BJ (cell line): Measurements from ENCODE around the gene RHOB. TPM values are rescaled to one million over a fixed set of nuclear protein-coding genes. Genes with fewer than 3 reads are reported as not detected.

ENCODE experiments used
- CTCF ChIA-PET: fragments of 350-600 bp; formaldehyde crosslinking; extraction: SDS; loops from one replicate; lab custom pipeline; 2021; ENCODE audit warnings: antibody characterized with exemption, inconsistent platforms; lab: Yijun Ruan, JAX
- POLR2A ChIA-PET: fragments of 300-600 bp; sonication (Branson Sonifier 250); formaldehyde crosslinking; extraction: SDS; loops from one replicate; lab custom pipeline; 2021; ENCODE audit warnings: antibody characterized with exemption; lab: Charles Lee
- DNase-seq: peaks from one replicate; pipeline ENCODE4 v3.0.0-alpha.2; 2011; ENCODE audit warnings: low read depth
- H3K27me3 ChIP-seq: 2 replicates; pipeline ENCODE4 v1.6.0; 2011; ENCODE audit warnings: low read length; ENCODE audit not compliant: control insufficient read depth, insufficient read depth
- H3K36me3 ChIP-seq: 2 replicates; pipeline ENCODE4 v1.5.1; 2011; ENCODE audit warnings: low read length; ENCODE audit not compliant: control insufficient read depth, insufficient read depth
- H3K4me3 ChIP-seq: 2 replicates; pipeline ENCODE4 v1.5.1; 2011; ENCODE audit warnings: low read depth, mild to moderate bottlenecking, control low read depth, low read length
- CTCF ChIP-seq: IDR thresholded peaks from 2 replicates; pipeline ENCODE4 v1.5.1; 2011; ENCODE audit warnings: low read depth, mild to moderate bottlenecking, control low read depth, inconsistent platforms, low read length, moderate library complexity; ENCODE audit not compliant: insufficient read depth
- polyA plus RNA-seq: library from polyadenylated mRNA; depleted of rRNA; stranded (reverse); fragments of >200 nt; gene quantifications from 2 replicates; pipeline ENCODE4 v1.2.3, GENCODE V29; 2011

RHOB gene
- polyA plus RNA-seq, 1 experiment: 87.2 TPM

GRCh38 chr2:20484034-20484617 lies 37.3 kb downstream of the RHOB start:
- ChIA-PET CTCF (no interaction called here), POLR2A (no interaction called here)
- Histone ChIP-seq H3K27me3 (no peaks in the 10 kb centered on the region; the same call in 1 of the 2 replicates), H3K4me3 (no peak overlapping the region), H3K36me3 (no peaks in the 10 kb centered on the region)
- TF ChIP-seq CTCF: no peak
- no peak for DNase-seq

GRCh38 chr2:20484810-20485611 lies 38.1 kb downstream of the RHOB start:
- no peak for TF ChIP-seq CTCF
- no peak for DNase-seq
- Histone ChIP-seq H3K4me3 (no peak overlapping the region), H3K36me3 (no peaks in the 10 kb centered on the region), H3K27me3 (no peaks in the 10 kb centered on the region; the same call in 1 of the 2 replicates)
- POLR2A ChIA-PET: no interaction called here
- CTCF ChIA-PET: interaction anchor here (1.2 kb wide), 1 partner anchor 106 kb away, joined by 4 read pairs; no protein-coding TSS in a partner anchor

- H3K4me3 ChIP-seq: no peak overlapping the region
- ChIA-PET CTCF (interaction anchor here (1.2 kb wide), 1 partner anchor 107 kb away, joined by 4 read pairs; no protein-coding TSS in a partner anchor), POLR2A (interaction anchor here (1.4 kb wide), 1 partner anchor 10 kb away, joined by 3 read pairs; no protein-coding TSS in a partner anchor)
- H3K36me3 ChIP-seq: no peaks in the 10 kb centered on the region
- DNase-seq: no peak
- TF ChIP-seq CTCF: no peak
- peaks cover 2% of the 10 kb centered on the region; the same call in 1 of the 2 replicates for H3K27me3 ChIP-seq
Measured at GRCh38 chr2:20485612-20486388, 38.9 kb downstream of the RHOB start.

GRCh38 chr2:20486571-20486970 lies 39.7 kb downstream of the RHOB start:
- ChIA-PET CTCF (interaction anchor here (1.2 kb wide), 1 partner anchor 108 kb away, joined by 4 read pairs; no protein-coding TSS in a partner anchor), POLR2A (interaction anchor here (1.4 kb wide), 1 partner anchor 10 kb away, joined by 3 read pairs; no protein-coding TSS in a partner anchor)
- no peak for TF ChIP-seq CTCF
- H3K27me3 ChIP-seq: peaks cover 4% of the 10 kb centered on the region
- DNase-seq: no peak
- no peak overlapping the region for H3K4me3 ChIP-seq
- no peaks in the 10 kb centered on the region for H3K36me3 ChIP-seq

DNA sequence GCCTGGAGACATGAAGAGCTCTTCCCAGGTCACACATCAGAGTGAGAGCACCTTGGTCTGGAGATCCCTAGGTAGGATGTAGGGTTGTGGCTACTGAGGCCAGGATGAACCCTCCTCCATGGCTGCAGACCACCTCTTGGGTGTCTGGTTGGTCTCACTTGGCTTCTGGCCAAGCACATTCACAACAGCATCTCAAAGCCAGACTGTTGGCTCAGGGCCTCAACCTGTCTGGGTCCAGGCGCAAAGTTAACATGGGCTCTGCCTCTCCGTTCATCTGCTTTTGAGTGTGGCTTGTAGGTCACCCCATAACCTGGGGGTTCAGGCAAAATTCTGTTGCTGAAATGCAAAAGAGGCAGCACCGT lies 40.1 kb downstream of the RHOB start:
- Histone ChIP-seq H3K36me3 (no peaks in the 10 kb centered on the region), H3K4me3 (no peak overlapping the region), H3K27me3 (peaks cover 4% of the 10 kb centered on the region)
- no peak for DNase-seq
- TF ChIP-seq CTCF: no peak
- CTCF ChIA-PET: no interaction called here
- POLR2A ChIA-PET: interaction anchor here (1.4 kb wide), 1 partner anchor 9 kb away, joined by 3 read pairs; no protein-coding TSS in a partner anchor
